SK-N-MC (cell line): ENCODE measurements around the gene DOCK6.

Experiments
- EZH2 ChIP-seq: fragments of 200-600 bp; sonication (generic); IDR thresholded peaks from one replicate; pipeline ENCODE4 v1.6.1; 2017; ENCODE audit warnings: antibody characterized with exemption
- FOXP2 ChIP-seq: optimal IDR thresholded peaks from 2 replicates; pipeline ENCODE3; 2011; ENCODE audit warnings: mild to moderate bottlenecking, moderate library complexity; ENCODE audit not compliant: insufficient read depth; ENCODE audit errors: extremely low read length, control extremely low read depth
- POLR2AphosphoS5 ChIP-seq: IDR thresholded peaks from 2 replicates; pipeline ENCODE4 v1.6.1; 2012; ENCODE audit warnings: mild to moderate bottlenecking, low read depth, low read length, borderline replicate concordance

DNA sequence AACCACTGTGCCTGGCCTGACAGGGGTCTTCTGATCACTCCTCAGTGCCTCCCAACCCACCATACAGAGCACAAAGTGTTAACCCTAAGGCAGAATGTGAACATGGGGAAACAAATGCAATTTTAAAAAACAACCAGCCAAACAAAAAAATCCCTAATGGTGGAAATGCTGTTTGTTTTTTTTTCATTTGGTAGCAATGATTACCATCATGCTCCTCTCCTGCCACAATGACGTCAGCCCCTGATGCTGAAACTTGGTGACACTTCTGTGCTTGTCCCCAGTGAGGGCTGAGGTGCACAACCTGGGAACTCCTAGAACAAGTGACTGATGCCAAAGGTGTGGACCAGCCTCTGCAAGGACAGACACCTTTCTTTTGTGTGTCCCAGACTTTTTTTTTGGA lies 29.7 kb upstream of the DOCK6 start:
- no peak for TF ChIP-seq POLR2AphosphoS5
- no peak for TF ChIP-seq FOXP2
- TF ChIP-seq EZH2, result no peak
